Measurements from ENCODE around the gene SPACA4. TPM values are rescaled to one million over a fixed set of nuclear protein-coding genes. Genes with fewer than 3 reads are reported as not detected.

Gene SPACA4
- total and polyA plus RNA-seq, 7 experiments from 2014 or later = not detected

GRCh38 chr19:48636859-48637448 lies 30.4 kb downstream of the SPACA4 start, which contains the start of gene DBP:
DBP (minus strand) TSS chr19:48637379; CDS start chr19:48636994, 385 bp downstream.
- Histone ChIP-seq H3K9me3 (ENCODE audit: control insufficient read depth in 2 of 3, low read length in 3 of 3) (no peaks in the 10 kb centered on the region), H3K27ac (ENCODE audit: low read depth, low read length) (peak within 1 kb of the TSS; percentile 90), H3K36me3 (ENCODE audit: control insufficient read depth in 2 of 3, insufficient read depth in 3 of 3, low read length in 3 of 3) (peaks cover 4 to 29% (median 11%) of the 10 kb centered on the region in 3 experiments), H3K4me1 (ENCODE audit: control insufficient read depth in 2 of 2, insufficient read depth in 2 of 2, low read length in 2 of 2) (peaks cover 33 to 38% of the 10 kb centered on the region in 2 donors), H3K27me3 (ENCODE audit: control insufficient read depth in 2 of 2, insufficient read depth in 2 of 2, low read length in 2 of 2) (no peaks in the 10 kb centered on the region), H3K4me3 (ENCODE audit: low read length) (peak within 1 kb of the TSS; percentile 89)
- Mint-ChIP-seq H3K4me1 (peaks cover 13 to 47% (median 41%) of the 10 kb centered on the region in 7 donors), H3K27me3 (peaks cover 0 to 8% (median 0%) of the 10 kb centered on the region in 5 donors), H3K27ac (peak within 1 kb of the TSS; percentile 97 to 100 (median 98)), H3K4me3 (peak within 1 kb of the TSS; percentile 87 to 100 (median 98)), H3K36me3 (peaks cover 0 to 8% (median 7%) of the 10 kb centered on the region in 5 donors), H3K9me3 (peaks cover 0 to 10% (median 0%) of the 10 kb centered on the region in 11 donors)
- ChIA-PET POLR2A (interaction anchor here (0.5 to 3.0 kb wide), 10 partner anchors 8 to 1777 kb away, joined by 3 to 32 read pairs (median 4); partner anchors contain the start of genes ARHGAP35, CA11, EMP3 and RPL18), CTCF (interaction anchor here (1.3 to 1.7 kb wide), 2 partner anchors 8 to 13 kb away, joined by 4 to 5 read pairs; partner anchors contain the start of gene CA11)
- intact Hi-C loops (cut with micrococcal nuclease) = loop anchor here (1.0 to 10.0 kb wide), 29 partner anchors 13 to 1525 kb away; partner anchors contain the start of genes CCDC9 (in 2 of the 2), GYS1 (in 2 of the 2), PRMT1 (in 2 of the 2) and RPL18 (in 2 of the 2)
- DNase-seq (peak in 2 of 9 donors; percentile 34 to 46), ATAC-seq (no peak)

- Histone ChIP-seq H3K27ac (ENCODE audit: low read depth, low read length) (peak overlapping the region; percentile 90), H3K36me3 (ENCODE audit: control insufficient read depth in 2 of 3, insufficient read depth in 3 of 3, low read length in 3 of 3) (peaks cover 4 to 25% (median 9%) of the 10 kb centered on the region in 3 experiments), H3K4me1 (ENCODE audit: control insufficient read depth in 2 of 2, insufficient read depth in 2 of 2, low read length in 2 of 2) (peaks cover 33 to 36% of the 10 kb centered on the region in 2 donors), H3K9me3 (ENCODE audit: control insufficient read depth in 2 of 3, low read length in 3 of 3) (no peaks in the 10 kb centered on the region), H3K4me3 (ENCODE audit: low read length) (peak overlapping the region; percentile 89), H3K27me3 (ENCODE audit: control insufficient read depth in 2 of 2, insufficient read depth in 2 of 2, low read length in 2 of 2) (no peaks in the 10 kb centered on the region)
- Mint-ChIP-seq H3K4me3 (peak overlapping the region; percentile 87 to 100 (median 98)), H3K9me3 (peaks cover 0 to 10% (median 0%) of the 10 kb centered on the region in 11 donors), H3K36me3 (peaks cover 0 to 6% (median 4%) of the 10 kb centered on the region in 5 donors), H3K27ac (peak overlapping the region; percentile 97 to 100 (median 98)), H3K27me3 (peaks cover 0 to 9% (median 0%) of the 10 kb centered on the region in 5 donors), H3K4me1 (peaks cover 13 to 45% (median 41%) of the 10 kb centered on the region in 7 donors)
- intact Hi-C loops (cut with micrococcal nuclease) = loop anchor here (1.0 to 10.0 kb wide), 29 partner anchors 13 to 1525 kb away; partner anchors contain the start of genes CCDC9 (in 2 of the 2), GYS1 (in 2 of the 2), PRMT1 (in 2 of the 2) and RPL18 (in 2 of the 2)
- CTCF ChIA-PET = interaction anchor here (0.9 to 1.7 kb wide), 3 partner anchors 8 to 13 kb away, joined by 3 to 5 read pairs (median 4); partner anchors contain the start of gene CA11
- POLR2A ChIA-PET = interaction anchor here (0.5 to 3.0 kb wide), 18 partner anchors 8 to 1777 kb away, joined by 3 to 32 read pairs (median 4); partner anchors contain the start of genes ARHGAP35, CA11, EMP3 and FAM83E
- ATAC-seq = peak; percentile 83
- DNase-seq = peak; percentile 91 to 100 (median 100)
These were observed 31.0 kb downstream of the SPACA4 start for GRCh38 chr19:48637449-48637947.

GRCh38 chr19:48637948-48638830 lies 31.6 kb downstream of the SPACA4 start:
- H3K4me3 Mint-ChIP-seq = peak overlapping the region; percentile 87 to 100 (median 98)
- Histone ChIP-seq H3K4me1 (ENCODE audit: control insufficient read depth in 2 of 2, insufficient read depth in 2 of 2, low read length in 2 of 2) (peaks cover 29 to 30% of the 10 kb centered on the region in 2 donors), H3K36me3 (ENCODE audit: control insufficient read depth in 2 of 3, insufficient read depth in 3 of 3, low read length in 3 of 3) (peaks cover 0 to 18% (median 2%) of the 10 kb centered on the region in 3 experiments), H3K27ac (ENCODE audit: low read depth, low read length) (peak overlapping the region; percentile 90), H3K27me3 (ENCODE audit: control insufficient read depth in 2 of 2, insufficient read depth in 2 of 2, low read length in 2 of 2) (no peaks in the 10 kb centered on the region), H3K9me3 (ENCODE audit: control insufficient read depth in 2 of 3, low read length in 3 of 3) (no peaks in the 10 kb centered on the region), H3K4me3 (ENCODE audit: low read length) (peak overlapping the region; percentile 77)
- H3K36me3 Mint-ChIP-seq = peaks cover 0 to 5% (median 3%) of the 10 kb centered on the region in 5 donors
- ATAC-seq = peak; percentile 61
- H3K27me3 Mint-ChIP-seq = peaks cover 0 to 11% (median 0%) of the 10 kb centered on the region in 5 donors
- intact Hi-C loops (cut with micrococcal nuclease) = loop anchor here (1.0 to 10.0 kb wide), 32 partner anchors 8 to 1526 kb away; partner anchors contain the start of genes CA11 (in 2 of the 2), CCDC9 (in 2 of the 2), GYS1 (in 2 of the 2) and PRMT1 (in 2 of the 2)
- peak; percentile 68 to 94 (median 89) for DNase-seq
- H3K4me1 Mint-ChIP-seq = peaks cover 13 to 42% (median 38%) of the 10 kb centered on the region in 7 donors
- peaks cover 0 to 10% (median 0%) of the 10 kb centered on the region in 11 donors for H3K9me3 Mint-ChIP-seq
- CTCF ChIA-PET = interaction anchor here (0.9 to 1.3 kb wide), 2 partner anchors 8 to 14 kb away, joined by 3 to 4 read pairs; no protein-coding TSS in a partner anchor
- POLR2A ChIA-PET = interaction anchor here (0.6 to 3.0 kb wide), 18 partner anchors 7 to 327 kb away, joined by 3 to 32 read pairs (median 3); partner anchors contain the start of genes CA11, EMP3, FAM83E and FTL
- H3K27ac Mint-ChIP-seq = peak overlapping the region; percentile 97 to 100 (median 98)

- no peak for ATAC-seq
- CTCF ChIA-PET = no interaction called here
- H3K27me3 Mint-ChIP-seq = peaks cover 0 to 11% (median 0%) of the 10 kb centered on the region in 5 donors
- POLR2A ChIA-PET = interaction anchor here (0.6 to 1.5 kb wide), 3 partner anchors 76 to 307 kb away, joined by 3 read pairs; no protein-coding TSS in a partner anchor
- intact Hi-C loops (cut with micrococcal nuclease) = loop anchor here (1.0 to 10.0 kb wide), 16 partner anchors 7 to 1527 kb away; partner anchors contain the start of genes CA11 (in 2 of the 2), CCDC9 (in 2 of the 2), PRMT1 (in 2 of the 2) and AKT1S1 (in 1 of the 2)
- H3K4me3 Mint-ChIP-seq = peak overlapping the region; percentile 87 to 100 (median 98)
- no peaks in the 10 kb centered on the region for H3K9me3 ChIP-seq (ENCODE audit: control insufficient read depth in 2 of 3, low read length in 3 of 3)
- H3K27ac Mint-ChIP-seq = peak overlapping the region; percentile 97 to 100 (median 98)
- no peaks in the 10 kb centered on the region for H3K27me3 ChIP-seq (ENCODE audit: control insufficient read depth in 2 of 2, insufficient read depth in 2 of 2, low read length in 2 of 2)
- H3K4me1 ChIP-seq (ENCODE audit: control insufficient read depth in 2 of 2, insufficient read depth in 2 of 2, low read length in 2 of 2) = peaks cover 22 to 23% of the 10 kb centered on the region in 2 donors
- H3K27ac ChIP-seq (ENCODE audit: low read depth, low read length) = peak overlapping the region; percentile 90
- peaks cover 0 to 12% (median 0%) of the 10 kb centered on the region in 3 experiments for H3K36me3 ChIP-seq (ENCODE audit: control insufficient read depth in 2 of 3, insufficient read depth in 3 of 3, low read length in 3 of 3)
- peaks cover 0 to 10% (median 0%) of the 10 kb centered on the region in 11 donors for H3K9me3 Mint-ChIP-seq
- DNase-seq = peak in 1 of 9 donors; percentile 32
- peak overlapping the region; percentile 77 for H3K4me3 ChIP-seq (ENCODE audit: low read length)
- peaks cover 0 to 5% (median 0%) of the 10 kb centered on the region in 5 donors for H3K36me3 Mint-ChIP-seq
- peaks cover 13 to 37% (median 31%) of the 10 kb centered on the region in 7 donors for H3K4me1 Mint-ChIP-seq
These were observed 32.4 kb downstream of the SPACA4 start for GRCh38 chr19:48638831-48639381.

All from naive thymus-derived CD4-positive, alpha-beta T cell (primary cell).